Measurements from ENCODE around the gene IL1R1.
"Not testable (repeated sequence)": the region's sequence is repeated elsewhere in the genome, so short reads cannot be mapped to it uniquely, and the experiment has no call there.

IL1R1 gene

GRCh38 chr2:102112271-102112670 is 30.3 kb upstream of the IL1R1 start:
- no peak for DNase-seq

DNA sequence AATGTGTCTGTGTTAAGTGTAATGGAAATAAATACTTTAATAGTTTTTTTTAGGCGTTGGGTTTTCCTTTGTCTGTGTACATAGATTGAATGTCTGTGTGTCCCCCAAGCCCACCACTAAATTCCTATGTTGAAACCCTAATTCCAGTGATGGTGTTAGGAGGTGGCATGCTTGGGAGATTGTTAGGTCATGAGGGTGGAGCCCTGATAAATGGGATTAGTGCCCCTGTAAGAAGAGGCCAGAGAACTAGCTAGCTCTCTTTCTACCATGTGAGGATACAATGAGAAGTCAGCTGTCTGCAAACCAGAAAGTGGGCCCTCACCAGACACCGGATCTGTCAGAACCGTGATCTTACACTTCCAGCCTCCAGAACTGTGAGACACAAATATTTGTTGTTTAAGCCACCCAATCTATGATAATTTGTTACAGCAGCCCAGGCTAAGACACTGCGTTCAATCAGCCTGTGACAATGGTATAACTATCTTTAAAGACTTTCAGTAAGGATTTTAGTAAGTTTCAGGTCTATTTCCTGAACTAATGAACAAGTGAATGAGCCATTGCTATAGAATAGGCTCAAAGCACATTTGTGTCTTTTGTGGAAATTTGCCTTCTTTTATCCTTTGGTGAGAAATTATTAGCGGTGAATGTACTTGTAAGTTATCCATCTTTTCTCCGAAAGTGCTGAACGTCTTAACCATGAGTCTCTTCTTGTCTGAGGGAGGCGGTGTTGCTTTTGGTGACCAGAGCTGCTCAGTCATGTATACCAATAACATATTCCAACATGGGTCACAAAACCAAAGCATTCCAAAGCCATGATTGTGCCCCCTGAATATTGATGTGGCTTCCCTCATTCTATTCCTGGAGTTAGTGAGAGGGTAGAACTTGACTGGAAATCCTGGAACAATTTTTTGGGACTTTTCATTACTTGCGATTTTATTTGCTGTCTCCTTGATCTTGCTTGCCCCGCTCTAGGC is 29.6 kb upstream of the IL1R1 start:
- no peak for DNase-seq

DNA sequence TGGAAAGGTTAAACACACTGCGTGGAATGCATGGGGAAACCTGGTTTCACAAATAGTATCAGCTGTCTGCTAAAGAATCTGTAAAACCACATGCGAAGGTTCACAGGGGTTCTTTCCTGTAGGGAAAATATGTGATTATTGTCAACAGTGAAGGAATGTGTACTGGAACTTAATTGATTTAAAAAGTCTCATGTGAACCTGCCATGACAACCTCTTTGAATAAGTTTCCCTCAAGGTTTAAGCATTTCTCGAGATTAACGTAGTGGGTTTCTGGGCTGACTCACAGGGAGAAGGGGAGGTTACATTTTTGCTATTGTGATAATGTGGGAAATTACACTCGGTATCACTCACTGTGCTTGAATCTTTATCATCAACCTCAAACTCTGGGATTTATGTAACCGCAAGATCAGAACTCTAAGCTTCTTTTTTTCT is 28.2 kb upstream of the IL1R1 start:
- no peak for DNase-seq

- DNase-seq: no peak
Observed at GRCh38 chr2:102114851-102115497, 27.6 kb upstream of the IL1R1 start.

- DNase-seq: no peak
Observed at GRCh38 chr2:102116630-102117471, 25.7 kb upstream of the IL1R1 start.

GRCh38 chr2:102117472-102117858 is 25.1 kb upstream of the IL1R1 start:
- DNase-seq: no peak

GRCh38 chr2:102119255-102119654 is 23.3 kb upstream of the IL1R1 start:
- no peak for DNase-seq

- DNase-seq: no peak
Observed at GRCh38 chr2:102120261-102120660, 22.3 kb upstream of the IL1R1 start.

GRCh38 chr2:102120701-102121159 is 21.8 kb upstream of the IL1R1 start:
- no peak for DNase-seq

GRCh38 chr2:102122115-102122514 is 20.4 kb upstream of the IL1R1 start:
- no peak for DNase-seq

DNA sequence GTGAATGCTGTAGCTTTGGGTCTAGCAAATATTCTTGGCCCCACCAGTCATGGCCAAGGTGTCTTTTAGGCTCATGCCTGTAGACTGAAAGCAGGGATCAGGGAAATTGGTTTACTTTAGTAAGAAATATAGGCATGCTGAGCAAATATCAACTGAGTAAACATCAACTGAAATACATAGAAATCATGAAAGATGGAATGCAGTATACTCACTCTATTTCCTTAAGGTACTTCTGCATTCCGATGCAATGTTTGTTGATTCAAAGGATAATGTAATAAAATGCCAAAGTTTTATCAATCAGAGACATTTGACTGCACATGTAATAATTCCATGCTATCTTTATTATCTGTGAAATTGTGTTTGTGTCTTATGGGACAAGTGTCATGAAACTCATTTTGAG is 19.6 kb upstream of the IL1R1 start:
- no peak for DNase-seq

GRCh38 chr2:102124421-102124820 is 18.1 kb upstream of the IL1R1 start:
- not testable (repeated sequence) for DNase-seq

GRCh38 chr2:102126169-102126568 is 16.4 kb upstream of the IL1R1 start:
- DNase-seq: no peak

DNA sequence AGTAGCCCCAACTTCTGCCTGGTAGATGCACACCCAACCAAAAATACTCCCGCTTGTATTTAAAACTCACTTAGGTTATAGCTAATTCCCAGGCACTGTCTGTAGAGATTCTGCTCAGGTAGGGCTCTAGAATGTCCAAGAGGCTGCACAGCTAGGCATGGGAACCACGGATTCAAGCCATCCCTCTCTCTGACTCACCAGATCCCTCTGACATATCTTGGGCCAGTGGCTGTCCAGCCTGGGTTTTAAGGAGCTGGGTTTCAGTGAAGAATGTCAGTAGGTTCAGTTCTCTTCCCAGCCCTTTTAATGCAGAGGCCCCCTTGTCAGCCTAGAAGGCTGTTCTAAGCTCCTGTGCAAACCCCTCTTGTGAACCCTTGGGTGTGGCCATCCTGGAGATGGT is 15.9 kb upstream of the IL1R1 start:
- no peak for DNase-seq

DNA sequence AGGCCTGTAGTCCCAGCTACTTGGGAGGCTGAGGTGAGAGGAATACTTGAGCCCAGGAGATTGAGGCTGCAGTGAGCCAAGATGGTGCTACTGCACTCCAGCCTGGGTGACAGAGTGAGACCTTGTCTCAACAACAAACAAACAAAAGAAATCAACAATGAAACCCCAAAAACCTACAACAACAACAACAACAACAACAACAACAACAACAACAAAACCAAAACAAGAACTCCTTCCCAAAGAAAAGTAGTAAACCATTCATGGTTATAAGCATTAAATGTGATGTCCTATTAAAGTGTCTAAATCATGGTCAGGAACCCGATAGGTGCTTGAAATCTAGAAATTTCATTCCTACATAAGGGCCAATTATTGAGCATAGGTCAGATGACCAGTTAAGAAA is 13.5 kb upstream of the IL1R1 start:
- DNase-seq: no peak

DNA sequence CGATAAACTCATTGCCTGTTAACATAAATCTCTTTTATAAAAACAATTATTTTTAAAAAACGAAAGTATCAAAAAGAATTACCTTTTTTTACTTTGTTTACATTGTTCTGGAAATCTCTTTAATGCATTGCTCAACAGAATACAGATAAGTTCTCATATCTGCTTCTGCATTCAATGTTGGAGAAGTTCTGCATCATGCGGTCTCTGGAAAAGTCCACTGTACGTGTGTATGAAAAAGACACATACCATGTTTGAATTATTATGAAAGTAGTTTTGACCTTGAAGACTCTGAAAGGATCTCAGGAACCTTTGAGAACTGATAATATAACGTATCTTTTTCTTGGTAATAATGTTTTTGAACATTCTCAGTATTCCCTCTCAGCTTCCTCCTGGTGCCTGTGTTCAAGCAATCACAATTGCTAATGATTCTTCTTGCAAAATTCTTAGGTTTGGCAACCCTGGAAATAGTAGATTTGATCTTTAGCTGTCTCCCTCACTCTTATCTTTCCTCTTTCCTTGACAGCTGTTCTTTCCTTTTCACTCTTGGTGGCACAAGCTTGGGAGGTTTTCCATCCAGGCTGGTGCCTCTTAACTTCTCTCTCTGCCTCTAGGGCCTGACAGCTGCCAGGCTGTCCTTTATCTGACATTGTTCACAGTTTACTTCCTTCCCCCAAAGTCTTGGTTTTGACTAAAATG is 12.4 kb upstream of the IL1R1 start:
- no peak for DNase-seq

DNA sequence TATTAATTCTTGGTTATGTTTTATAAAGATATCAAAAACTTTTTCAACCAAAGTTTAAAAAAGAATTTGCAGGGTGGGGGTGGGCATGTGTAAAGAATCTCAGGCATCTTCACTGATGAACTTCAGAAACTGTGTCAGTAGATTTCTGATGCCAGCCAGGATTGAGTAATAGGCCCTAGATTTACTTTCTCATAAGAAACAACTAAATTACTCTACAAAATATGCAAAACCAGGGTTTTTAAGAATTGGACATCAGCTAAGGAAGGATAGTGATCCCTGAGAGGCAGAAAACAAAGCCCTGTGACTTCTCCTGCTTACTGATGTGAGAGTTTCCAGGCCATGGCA is 11.9 kb upstream of the IL1R1 start:
- DNase-seq: no peak

DNA sequence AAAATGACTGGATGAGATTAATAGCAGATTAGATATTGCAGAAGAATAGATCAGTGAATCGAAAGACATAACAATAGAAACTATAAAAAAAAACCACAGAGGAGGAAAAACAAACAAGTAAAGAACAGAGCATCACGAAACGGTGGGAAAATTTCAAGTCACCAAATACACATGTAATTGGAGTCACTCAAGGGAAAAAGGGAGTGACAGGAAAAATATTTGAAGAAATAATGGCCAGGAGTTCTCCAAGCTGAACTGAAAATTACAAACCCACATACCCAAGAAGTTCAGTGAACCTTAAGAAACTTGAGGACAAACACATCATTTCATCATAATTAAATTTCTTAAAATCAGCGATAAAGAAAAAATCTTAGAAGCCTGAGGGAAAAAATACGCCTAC is 11.0 kb upstream of the IL1R1 start:
- no peak for DNase-seq

- peak; percentile 73 for DNase-seq
Observed at GRCh38 chr2:102137138-102137537, 5.4 kb upstream of the IL1R1 start.

DNA sequence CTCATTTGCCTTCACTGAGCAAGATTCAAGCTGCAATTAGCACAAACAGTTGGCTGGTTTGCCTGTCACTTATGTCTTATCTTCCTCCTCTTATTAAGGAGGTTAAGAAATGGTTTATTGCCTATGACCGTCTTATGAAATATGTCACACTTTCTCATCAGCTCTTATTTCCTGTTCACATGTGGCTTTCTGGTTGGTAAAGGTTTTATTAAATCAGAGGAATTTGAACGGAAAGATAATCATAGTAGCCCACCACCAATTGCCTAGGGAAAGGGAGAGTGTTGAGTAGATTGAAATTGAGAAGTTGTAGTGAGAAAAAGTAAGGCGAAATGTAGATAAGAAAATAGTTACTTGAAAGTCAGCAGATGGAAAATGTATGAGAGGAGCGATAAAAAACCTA is 4.2 kb upstream of the IL1R1 start:
- no peak for DNase-seq

DNA sequence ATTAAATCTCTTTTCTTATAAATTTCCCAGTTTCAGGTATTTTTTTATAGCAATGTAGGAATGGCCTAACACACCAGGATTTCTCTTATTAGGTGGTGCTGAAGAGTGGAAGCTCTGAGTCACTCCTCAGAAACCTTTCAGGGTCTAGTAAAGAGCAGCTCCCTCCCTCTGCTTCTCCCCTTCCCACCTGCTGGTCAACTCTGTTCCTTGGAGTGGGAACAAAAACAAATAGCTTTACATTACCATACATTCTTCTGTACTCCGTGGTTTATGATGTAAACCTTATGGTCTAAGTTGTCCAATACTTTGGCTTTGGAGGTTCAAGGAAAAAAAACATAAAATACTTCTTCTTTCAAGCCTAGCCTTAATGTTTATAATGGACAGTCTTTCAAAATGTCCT is 2.7 kb upstream of the IL1R1 start:
- no peak for DNase-seq

DNA sequence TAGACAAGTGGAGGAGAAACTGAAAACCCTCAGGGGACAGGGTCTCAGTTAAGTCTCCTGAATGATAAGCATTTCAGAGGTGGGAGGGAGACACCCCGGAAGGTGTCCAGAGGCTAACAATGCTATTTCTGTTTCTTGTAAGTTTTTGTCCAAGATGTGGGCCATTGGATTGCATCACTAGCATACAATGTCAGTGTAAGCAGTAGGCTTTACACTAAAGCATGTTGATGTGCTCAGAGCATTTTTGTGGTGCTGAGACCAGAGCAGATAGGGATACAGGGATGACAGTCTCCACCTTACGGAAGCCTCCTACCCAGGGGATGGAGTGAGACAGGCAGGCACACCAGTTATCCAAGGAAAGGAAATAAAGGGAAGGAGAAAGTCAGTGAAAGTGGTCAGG is 2.2 kb upstream of the IL1R1 start:
- DNase-seq: no peak
